H9 (cell line): ENCODE measurements around the gene PAX6. TPM values are rescaled to one million over a fixed set of nuclear protein-coding genes. Genes with fewer than 3 reads are reported as not detected.

Experiments used
- DNase-seq: peaks from one replicate; pipeline ENCODE4 v3.0.0-alpha.2; 2017
- H2AFZ ChIP-seq: one replicate; pipeline ENCODE4 v1.6.1; 2013; ENCODE audit warnings: mild to moderate bottlenecking, low read length, control low read depth, moderate library complexity
- H2AK5ac ChIP-seq: 2 replicates; pipeline ENCODE4 v1.6.1; 2013; ENCODE audit warnings: low read length, control low read depth, mixed read lengths; ENCODE audit not compliant: insufficient read length
- H2BK120ac ChIP-seq: one replicate; pipeline ENCODE4 v1.6.1; 2013; ENCODE audit warnings: low read depth, mild to moderate bottlenecking, low read length, control low read depth, inconsistent platforms; ENCODE audit not compliant: poor library complexity, severe bottlenecking
- H2BK12ac ChIP-seq: 2 replicates; pipeline ENCODE4 v1.6.1; 2013; ENCODE audit warnings: low read length, control low read depth, mixed read lengths, low read depth; ENCODE audit not compliant: insufficient read length
- H2BK15ac ChIP-seq: 2 replicates; pipeline ENCODE4 v1.6.1; 2013; ENCODE audit warnings: low read depth, low read length, control low read depth
- H2BK20ac ChIP-seq: one replicate; pipeline ENCODE4 v1.6.1; 2013; ENCODE audit warnings: low read depth, mild to moderate bottlenecking, low read length, control low read depth, inconsistent platforms; ENCODE audit not compliant: poor library complexity, severe bottlenecking
- H2BK5ac ChIP-seq: 2 replicates; pipeline ENCODE4 v1.6.1; 2013; ENCODE audit warnings: low read length, control low read depth, mixed read lengths; ENCODE audit not compliant: insufficient read length
- H3K14ac ChIP-seq: 2 replicates; pipeline ENCODE4 v1.6.1; 2013; ENCODE audit warnings: low read length, control low read depth; ENCODE audit not compliant: insufficient read depth
- H3K18ac ChIP-seq: 2 replicates; pipeline ENCODE4 v1.6.1; 2013; ENCODE audit warnings: low read depth, mild to moderate bottlenecking, mixed read lengths, low read length, control low read depth; ENCODE audit not compliant: insufficient read length
- H3K23ac ChIP-seq: 2 replicates; pipeline ENCODE4 v1.6.1; 2013; ENCODE audit warnings: low read length, control low read depth, mixed read lengths, low read depth; ENCODE audit not compliant: insufficient read length
- H3K23me2 ChIP-seq: 2 replicates; pipeline ENCODE4 v1.6.1; 2013; ENCODE audit warnings: low read depth, mild to moderate bottlenecking, mixed read lengths, low read length, control low read depth; ENCODE audit not compliant: insufficient read length, poor library complexity, severe bottlenecking
- H3K27ac ChIP-seq: 2 replicates; pipeline ENCODE4 v1.5.1; 2013; ENCODE audit warnings: low read length, control low read depth, mixed read lengths, low read depth; ENCODE audit not compliant: insufficient read length
- H3K27me3 ChIP-seq: 2 replicates; pipeline ENCODE4 v1.6.1; 2013; ENCODE audit warnings: low read length, control low read depth, inconsistent platforms; ENCODE audit not compliant: insufficient read depth
- H3K4ac ChIP-seq: 2 replicates; pipeline ENCODE4 v1.6.1; 2013; ENCODE audit warnings: low read depth, mild to moderate bottlenecking, control low read depth, inconsistent platforms, low read length, moderate library complexity
- H3K4me1 ChIP-seq: 2 replicates; pipeline ENCODE4 v1.6.1; 2013; ENCODE audit warnings: low read length, control low read depth, inconsistent platforms; ENCODE audit not compliant: insufficient read depth
- H3K4me2 ChIP-seq: 2 replicates; pipeline ENCODE4 v1.6.1; 2013; ENCODE audit warnings: low read length, control low read depth, mixed read lengths; ENCODE audit not compliant: insufficient read length, insufficient read depth
- H3K56ac ChIP-seq: 2 replicates; pipeline ENCODE4 v1.6.1; 2013; ENCODE audit warnings: low read depth, mild to moderate bottlenecking, mixed read lengths, low read length, control low read depth; ENCODE audit not compliant: insufficient read length
- H3K79me1 ChIP-seq: 2 replicates; pipeline ENCODE4 v1.6.1; 2013; ENCODE audit warnings: low read depth, mild to moderate bottlenecking, moderate library complexity, low read length, control low read depth, inconsistent platforms; ENCODE audit not compliant: insufficient read depth, poor library complexity, severe bottlenecking
- H3K79me2 ChIP-seq: 2 replicates; pipeline ENCODE4 v1.6.1; 2013; ENCODE audit warnings: low read length, control low read depth, inconsistent platforms; ENCODE audit not compliant: insufficient read depth
- H3K9ac ChIP-seq: 2 replicates; pipeline ENCODE4 v1.6.1; 2013; ENCODE audit warnings: low read length, control low read depth, mixed read lengths; ENCODE audit not compliant: insufficient read length; ENCODE audit errors: extremely low read depth
- H3K9me3 ChIP-seq: one replicate; pipeline ENCODE4 v1.6.1; 2013; ENCODE audit warnings: low read depth, low read length, inconsistent platforms; ENCODE audit not compliant: control insufficient read depth
- H3T11ph ChIP-seq: one replicate; pipeline ENCODE4 v1.6.1; 2013; ENCODE audit warnings: mild to moderate bottlenecking, low read length, control low read depth, inconsistent platforms
- H4K20me1 ChIP-seq: one replicate; pipeline ENCODE4 v1.6.1; 2013; ENCODE audit not compliant: control insufficient read depth, insufficient read length, insufficient read depth
- H4K5ac ChIP-seq: 2 replicates; pipeline ENCODE4 v1.6.1; 2013; ENCODE audit warnings: low read depth, mild to moderate bottlenecking, mixed read lengths, low read length, control low read depth; ENCODE audit not compliant: insufficient read length
- H4K8ac ChIP-seq: replicated peaks from 2 replicates; pipeline ENCODE4 v1.6.1; 2013; ENCODE audit warnings: low read length, control low read depth, mixed read lengths, low read depth; ENCODE audit not compliant: insufficient read length
- H4K91ac ChIP-seq: 2 replicates; pipeline ENCODE4 v1.6.1; 2013; ENCODE audit warnings: low read depth, mild to moderate bottlenecking, moderate library complexity, mixed read lengths, low read length, control low read depth; ENCODE audit not compliant: insufficient read length
- H3K27ac Mint-ChIP-seq, 3 experiments: 2 replicates in 2 of 3; 3 replicates in 1 of 3; pipeline ENCODE4 v1.8.0; 2020 to 2021; ENCODE audit warnings: mixed read lengths in 3 of 3, mild to moderate bottlenecking in 1 of 3, moderate library complexity in 1 of 3
- H3K27me3 Mint-ChIP-seq: 2 replicates; pipeline ENCODE4 v1.8.0; 2021; ENCODE audit warnings: low read depth, mild to moderate bottlenecking, moderate library complexity, mixed read lengths
- H3K36me3 Mint-ChIP-seq, 3 experiments: 2 replicates in 2 of 3; 3 replicates in 1 of 3; pipeline ENCODE4 v1.8.0; 2020 to 2021; ENCODE audit warnings: low read depth in 3 of 3, mixed read lengths in 3 of 3; ENCODE audit not compliant: insufficient read depth in 1 of 3
- H3K4me1 Mint-ChIP-seq, 2 experiments: 2 replicates each; pipeline ENCODE4 v1.8.0; 2020; ENCODE audit warnings: mixed read lengths in 2 of 2
- H3K4me3 Mint-ChIP-seq, 2 experiments: 2 replicates in 1 of 2; 3 replicates in 1 of 2; pipeline ENCODE4 v1.8.0; 2020 to 2021; ENCODE audit warnings: mild to moderate bottlenecking in 2 of 2, mixed read lengths in 2 of 2, moderate library complexity in 1 of 2
- H3K9me3 Mint-ChIP-seq, 2 experiments: 2 replicates in 1 of 2; 3 replicates in 1 of 2; pipeline ENCODE4 v1.8.0; 2020; ENCODE audit warnings: mild to moderate bottlenecking in 2 of 2, mixed read lengths in 2 of 2, moderate library complexity in 1 of 2
- WGBS: extraction: QIAGEN DNeasy Blood & Tissue Kit; methylation state at CpG from one replicate; pipeline ENCODE4 v1.1.7; 2013; ENCODE audit warnings: missing lambda C conversion rate, low lambda C conversion rate, mixed read lengths; ENCODE audit not compliant: insufficient read length; ENCODE audit errors: extremely low coverage; 5-methylcytosine and 5-hydroxymethylcytosine counted together
- total RNA-seq: library from RNA; stranded (reverse); gene quantifications from 2 replicates; pipeline ENCODE4 v1.2.1, GENCODE V29; 2021
- TF ChIP-seq, protein P1 (sequence below): fragments of 200-600 bp; sonication (generic); conservative IDR thresholded peaks from 3 replicates; pipeline ENCODE4 v1.8.0; 2021; ENCODE audit warnings: antibody characterized with exemption, mild to moderate bottlenecking

PAX6 gene
- total RNA-seq, 1 experiment from 2014 or later, result not detected

DNA sequence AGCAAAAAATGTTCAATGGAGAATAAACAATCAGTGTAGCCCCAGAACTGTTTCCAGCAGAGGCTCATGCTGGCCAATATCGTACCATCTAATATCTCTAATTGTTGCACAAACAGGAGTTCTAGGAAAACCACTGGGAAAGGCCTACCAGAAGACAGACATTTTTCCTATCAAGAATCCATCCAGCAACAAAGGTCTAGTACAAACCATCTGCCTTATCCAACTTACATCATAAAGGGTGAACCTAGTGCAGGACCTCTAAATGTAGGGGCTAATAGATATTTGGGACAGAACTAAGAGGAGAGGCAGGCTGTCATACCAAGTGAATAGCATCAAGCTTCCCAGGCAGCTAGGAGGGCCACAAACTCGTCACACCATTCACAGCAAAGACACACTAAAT, 18.7 kb downstream of the PAX6 start:
- Histone ChIP-seq H3K56ac (no peak overlapping the region), H2BK12ac (no peak overlapping the region), H4K20me1 (no peaks in the 10 kb centered on the region), H4K91ac (no peak overlapping the region), H3K79me2 (no peaks in the 10 kb centered on the region), H3K27ac (no peak overlapping the region), H2BK15ac (no peak overlapping the region), H2BK20ac (no peak overlapping the region), H3K27me3 (peaks cover 17% of the 10 kb centered on the region), H3K4me2 (no peak overlapping the region), H3K79me1 (no peaks in the 10 kb centered on the region), H4K8ac (no peak overlapping the region), H3T11ph (no peak overlapping the region), H4K5ac (no peak overlapping the region), H3K4me1 (no peaks in the 10 kb centered on the region), H2AK5ac (no peak overlapping the region), H2BK120ac (no peak overlapping the region), H3K9me3 (no peaks in the 10 kb centered on the region), H2AFZ (no peak overlapping the region), H3K9ac (no peak overlapping the region), H3K18ac (no peak overlapping the region), H3K23me2 (no peaks in the 10 kb centered on the region), H3K4ac (no peak overlapping the region), H3K23ac (no peak overlapping the region), H3K14ac (no peak overlapping the region), H2BK5ac (no peak overlapping the region)
- WGBS, result no CpG with 5 or more reads among the region's 2 CpGs
- no peak for DNase-seq
- Mint-ChIP-seq H3K36me3 (no peaks in the 10 kb centered on the region), H3K9me3 (no peaks in the 10 kb centered on the region; a peak in 2 of 5 replicates), H3K4me3 (no peak overlapping the region), H3K27ac (no peak overlapping the region), H3K27me3 (peaks cover 51% of the 10 kb centered on the region), H3K4me1 (peaks cover 10 to 26% of the 10 kb centered on the region in 2 experiments)
- TF ChIP-seq, protein P1, sequence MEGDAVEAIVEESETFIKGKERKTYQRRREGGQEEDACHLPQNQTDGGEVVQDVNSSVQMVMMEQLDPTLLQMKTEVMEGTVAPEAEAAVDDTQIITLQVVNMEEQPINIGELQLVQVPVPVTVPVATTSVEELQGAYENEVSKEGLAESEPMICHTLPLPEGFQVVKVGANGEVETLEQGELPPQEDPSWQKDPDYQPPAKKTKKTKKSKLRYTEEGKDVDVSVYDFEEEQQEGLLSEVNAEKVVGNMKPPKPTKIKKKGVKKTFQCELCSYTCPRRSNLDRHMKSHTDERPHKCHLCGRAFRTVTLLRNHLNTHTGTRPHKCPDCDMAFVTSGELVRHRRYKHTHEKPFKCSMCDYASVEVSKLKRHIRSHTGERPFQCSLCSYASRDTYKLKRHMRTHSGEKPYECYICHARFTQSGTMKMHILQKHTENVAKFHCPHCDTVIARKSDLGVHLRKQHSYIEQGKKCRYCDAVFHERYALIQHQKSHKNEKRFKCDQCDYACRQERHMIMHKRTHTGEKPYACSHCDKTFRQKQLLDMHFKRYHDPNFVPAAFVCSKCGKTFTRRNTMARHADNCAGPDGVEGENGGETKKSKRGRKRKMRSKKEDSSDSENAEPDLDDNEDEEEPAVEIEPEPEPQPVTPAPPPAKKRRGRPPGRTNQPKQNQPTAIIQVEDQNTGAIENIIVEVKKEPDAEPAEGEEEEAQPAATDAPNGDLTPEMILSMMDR, result no peak
